HEK293 (cell line): ENCODE results near the gene NUP58.

Experiments used
- CTCF ChIA-PET: fragments of 350-600 bp; formaldehyde crosslinking; extraction: SDS; loops from one replicate; lab custom pipeline; 2021; ENCODE audit warnings: antibody characterized with exemption; lab: Yijun Ruan, JAX
- POLR2A ChIA-PET: fragments of 300-600 bp; formaldehyde crosslinking; extraction: SDS; loops from one replicate; lab custom pipeline; 2020; ENCODE audit warnings: antibody characterized with exemption, inconsistent platforms; lab: Yijun Ruan, JAX
- H3K27ac ChIP-seq: fragments of 200-500 bp; sonication (Bioruptor generic); 2 replicates; pipeline ENCODE4 v1.5.1; 2014; ENCODE audit warnings: low read depth, low read length, control low read depth, inconsistent platforms; ENCODE audit errors: extremely low read depth
- H3K36me3 ChIP-seq, 2 experiments: fragments of 200-500 bp in 1 of 2; sonication (Bioruptor generic) in 1 of 2; 1 replicate in 1 of 2; 2 replicates in 1 of 2; pipeline ENCODE4 v1.5.1; 2014 to 2017; ENCODE audit warnings: inconsistent platforms in 2 of 2, low read length in 2 of 2; ENCODE audit not compliant: control insufficient read depth in 2 of 2, insufficient read depth in 1 of 2
- H3K4me1 ChIP-seq: fragments of 200-500 bp; sonication (Bioruptor generic); 2 replicates; pipeline ENCODE4 v1.5.1; 2014; ENCODE audit warnings: mild to moderate bottlenecking, low read length, inconsistent platforms; ENCODE audit not compliant: control insufficient read depth, insufficient read depth
- H3K4me3 ChIP-seq: 2 replicates; pipeline ENCODE4 v1.5.1; 2011; ENCODE audit warnings: low read depth, mild to moderate bottlenecking, control low read depth, low read length, moderate library complexity
- H3K9me3 ChIP-seq: fragments of 200-500 bp; sonication (Bioruptor generic); 2 replicates; pipeline ENCODE4 v1.5.1; 2014; ENCODE audit warnings: low read depth, low read length, inconsistent platforms; ENCODE audit not compliant: control insufficient read depth, insufficient read depth
- TRIM28 ChIP-seq: IDR thresholded peaks from 2 replicates; pipeline ENCODE4 v1.6.1; 2011; ENCODE audit warnings: low read length, control low read depth, borderline replicate concordance
- ZEB2 ChIP-seq: fragments of 450-650 bp; formaldehyde crosslinking; IDR thresholded peaks from 2 replicates; pipeline ENCODE4 v1.5.1; 2016; ENCODE audit warnings: missing biosample characterization, missing genetic modification characterization
- ZNF202 ChIP-seq: fragments of 450-650 bp; formaldehyde crosslinking; IDR thresholded peaks from 2 replicates; pipeline ENCODE4 v1.5.1; 2016; ENCODE audit warnings: missing biosample characterization, missing genetic modification characterization, borderline replicate concordance
- ZNF221 ChIP-seq: fragments of 450-650 bp; formaldehyde crosslinking; IDR thresholded peaks from 2 replicates; pipeline ENCODE4 v1.5.1; 2017; ENCODE audit warnings: missing biosample characterization, missing genetic modification characterization, borderline replicate concordance
- ZNF239 ChIP-seq: fragments of 450-650 bp; formaldehyde crosslinking; IDR thresholded peaks from 2 replicates; pipeline ENCODE4 v1.5.1; 2016; ENCODE audit warnings: missing biosample characterization, missing genetic modification characterization
- ZNF366 ChIP-seq: fragments of 450-650 bp; formaldehyde crosslinking; conservative IDR thresholded peaks from 2 replicates; pipeline ENCODE4 v1.5.1; 2016; ENCODE audit warnings: missing biosample characterization, missing genetic modification characterization
- ZNF610 ChIP-seq: fragments of 450-650 bp; formaldehyde crosslinking; IDR thresholded peaks from 2 replicates; pipeline ENCODE4 v1.5.1; 2016; ENCODE audit warnings: missing biosample characterization, missing genetic modification characterization, borderline replicate concordance
- ZNF837 ChIP-seq: fragments of 450-650 bp; formaldehyde crosslinking; IDR thresholded peaks from 2 replicates; pipeline ENCODE4 v1.5.1; 2016; ENCODE audit warnings: missing biosample characterization, missing genetic modification characterization
- TF ChIP-seq, protein P1 (sequence below): fragments of 450-650 bp; formaldehyde crosslinking; IDR thresholded peaks from 2 replicates; pipeline ENCODE4 v1.5.1; 2016; ENCODE audit warnings: missing biosample characterization, missing genetic modification characterization
- TF ChIP-seq, protein P2 (sequence below): fragments of 450-650 bp; formaldehyde crosslinking; IDR thresholded peaks from 2 replicates; pipeline ENCODE4 v1.5.1; 2016; ENCODE audit warnings: missing biosample characterization, missing genetic modification characterization
- TF ChIP-seq, protein P3 (sequence below): fragments of 450-650 bp; formaldehyde crosslinking; IDR thresholded peaks from 2 replicates; pipeline ENCODE4 v1.5.1; 2016; ENCODE audit warnings: missing biosample characterization, missing genetic modification characterization
- TF ChIP-seq, protein P4 (sequence below): fragments of 450-650 bp; formaldehyde crosslinking; IDR thresholded peaks from 2 replicates; pipeline ENCODE4 v1.5.1; 2016; ENCODE audit warnings: missing biosample characterization, missing genetic modification characterization
- TF ChIP-seq, protein P5 (sequence below): fragments of 450-650 bp; formaldehyde crosslinking; IDR thresholded peaks from 2 replicates; pipeline ENCODE4 v1.5.1; 2016; ENCODE audit warnings: missing biosample characterization, missing genetic modification characterization

The NUP58 gene

DNA sequence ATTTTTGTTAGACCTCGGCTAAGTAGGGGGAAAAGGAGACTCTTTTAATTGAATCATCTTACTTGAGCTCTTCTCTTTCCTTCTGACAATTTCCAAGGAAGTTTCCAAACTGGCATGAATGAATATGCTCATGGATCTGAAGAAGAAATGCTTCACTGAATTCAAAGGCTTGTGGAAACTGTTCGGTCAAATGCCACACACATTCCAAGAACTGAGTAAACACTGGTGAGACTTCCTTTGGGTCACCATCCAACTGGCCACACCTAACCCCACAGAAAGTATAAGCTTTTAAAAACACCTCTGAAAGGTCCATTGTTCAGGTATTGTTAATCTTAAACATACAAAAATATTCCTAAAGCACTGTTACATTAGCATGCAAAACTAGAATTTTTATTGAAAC, 47.7 kb upstream of the NUP58 start:
- CTCF ChIA-PET: interaction anchor here (1.2 to 1.3 kb wide), 2 partner anchors 34 to 141 kb away, joined by 3 to 5 read pairs; no protein-coding TSS in a partner anchor
- POLR2A ChIA-PET: no interaction called here
- TF ChIP-seq ZNF221 (tag by site-specific recombination): no peak
- TF ChIP-seq, protein P1, sequence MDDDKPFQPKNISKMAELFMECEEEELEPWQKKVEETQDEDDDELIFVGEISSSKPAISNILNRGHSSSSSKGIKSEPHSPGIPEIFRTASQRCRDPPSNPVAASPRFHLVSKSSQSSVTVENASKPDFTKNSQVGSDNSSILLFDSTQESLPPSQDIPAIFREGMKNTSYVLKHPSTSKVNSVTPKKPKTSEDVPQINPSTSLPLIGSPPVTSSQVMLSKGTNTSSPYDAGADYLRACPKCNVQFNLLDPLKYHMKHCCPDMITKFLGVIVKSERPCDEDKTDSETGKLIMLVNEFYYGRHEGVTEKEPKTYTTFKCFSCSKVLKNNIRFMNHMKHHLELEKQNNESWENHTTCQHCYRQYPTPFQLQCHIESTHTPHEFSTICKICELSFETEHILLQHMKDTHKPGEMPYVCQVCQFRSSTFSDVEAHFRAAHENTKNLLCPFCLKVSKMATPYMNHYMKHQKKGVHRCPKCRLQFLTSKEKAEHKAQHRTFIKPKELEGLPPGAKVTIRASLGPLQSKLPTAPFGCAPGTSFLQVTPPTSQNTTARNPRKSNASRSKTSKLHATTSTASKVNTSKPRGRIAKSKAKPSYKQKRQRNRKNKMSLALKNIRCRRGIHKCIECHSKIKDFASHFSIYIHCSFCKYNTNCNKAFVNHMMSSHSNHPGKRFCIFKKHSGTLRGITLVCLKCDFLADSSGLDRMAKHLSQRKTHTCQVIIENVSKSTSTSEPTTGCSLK: no peak
- no peak for TF ChIP-seq ZNF239 (tag by site-specific recombination)
- TF ChIP-seq, protein P2, sequence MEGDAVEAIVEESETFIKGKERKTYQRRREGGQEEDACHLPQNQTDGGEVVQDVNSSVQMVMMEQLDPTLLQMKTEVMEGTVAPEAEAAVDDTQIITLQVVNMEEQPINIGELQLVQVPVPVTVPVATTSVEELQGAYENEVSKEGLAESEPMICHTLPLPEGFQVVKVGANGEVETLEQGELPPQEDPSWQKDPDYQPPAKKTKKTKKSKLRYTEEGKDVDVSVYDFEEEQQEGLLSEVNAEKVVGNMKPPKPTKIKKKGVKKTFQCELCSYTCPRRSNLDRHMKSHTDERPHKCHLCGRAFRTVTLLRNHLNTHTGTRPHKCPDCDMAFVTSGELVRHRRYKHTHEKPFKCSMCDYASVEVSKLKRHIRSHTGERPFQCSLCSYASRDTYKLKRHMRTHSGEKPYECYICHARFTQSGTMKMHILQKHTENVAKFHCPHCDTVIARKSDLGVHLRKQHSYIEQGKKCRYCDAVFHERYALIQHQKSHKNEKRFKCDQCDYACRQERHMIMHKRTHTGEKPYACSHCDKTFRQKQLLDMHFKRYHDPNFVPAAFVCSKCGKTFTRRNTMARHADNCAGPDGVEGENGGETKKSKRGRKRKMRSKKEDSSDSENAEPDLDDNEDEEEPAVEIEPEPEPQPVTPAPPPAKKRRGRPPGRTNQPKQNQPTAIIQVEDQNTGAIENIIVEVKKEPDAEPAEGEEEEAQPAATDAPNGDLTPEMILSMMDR: no peak
- no peak for TF ChIP-seq TRIM28
- TF ChIP-seq, protein P3, sequence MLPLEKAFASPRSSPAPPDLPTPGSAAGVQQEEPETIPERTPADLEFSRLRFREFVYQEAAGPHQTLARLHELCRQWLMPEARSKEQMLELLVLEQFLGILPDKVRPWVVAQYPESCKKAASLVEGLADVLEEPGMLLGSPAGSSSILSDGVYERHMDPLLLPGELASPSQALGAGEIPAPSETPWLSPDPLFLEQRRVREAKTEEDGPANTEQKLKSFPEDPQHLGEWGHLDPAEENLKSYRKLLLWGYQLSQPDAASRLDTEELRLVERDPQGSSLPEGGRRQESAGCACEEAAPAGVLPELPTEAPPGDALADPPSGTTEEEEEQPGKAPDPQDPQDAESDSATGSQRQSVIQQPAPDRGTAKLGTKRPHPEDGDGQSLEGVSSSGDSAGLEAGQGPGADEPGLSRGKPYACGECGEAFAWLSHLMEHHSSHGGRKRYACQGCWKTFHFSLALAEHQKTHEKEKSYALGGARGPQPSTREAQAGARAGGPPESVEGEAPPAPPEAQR (tag by site-specific recombination): no peak
- TF ChIP-seq ZNF202 (tag by site-specific recombination): no peak
- TF ChIP-seq ZEB2 (tag by site-specific recombination): no peak
- no peak for TF ChIP-seq ZNF366 (tag by site-specific recombination)
- no peak for TF ChIP-seq ZNF837 (tag by site-specific recombination)
- TF ChIP-seq, all 188 proteins: peak for 0

DNA sequence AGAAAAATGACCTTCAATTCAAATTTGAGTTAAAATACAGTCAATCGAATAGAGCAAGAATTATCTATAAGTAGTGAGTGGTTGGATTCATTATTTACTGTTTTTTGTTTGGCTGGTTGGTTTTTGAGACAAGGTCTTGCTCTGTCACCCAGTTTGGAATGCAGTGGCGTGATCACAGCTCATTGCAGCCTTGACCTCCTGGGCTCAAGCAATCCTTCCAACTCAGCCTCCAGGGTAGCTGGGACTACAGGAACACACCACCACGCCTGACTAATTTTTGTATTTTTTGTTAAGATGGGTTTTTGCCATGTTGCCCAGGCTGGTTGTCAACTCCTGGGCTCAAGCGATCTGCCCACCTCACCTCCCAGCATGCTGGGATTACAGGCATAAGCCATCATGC, 39.2 kb upstream of the NUP58 start:
- no peak overlapping the region for H3K4me3 ChIP-seq
- TF ChIP-seq, protein P4, sequence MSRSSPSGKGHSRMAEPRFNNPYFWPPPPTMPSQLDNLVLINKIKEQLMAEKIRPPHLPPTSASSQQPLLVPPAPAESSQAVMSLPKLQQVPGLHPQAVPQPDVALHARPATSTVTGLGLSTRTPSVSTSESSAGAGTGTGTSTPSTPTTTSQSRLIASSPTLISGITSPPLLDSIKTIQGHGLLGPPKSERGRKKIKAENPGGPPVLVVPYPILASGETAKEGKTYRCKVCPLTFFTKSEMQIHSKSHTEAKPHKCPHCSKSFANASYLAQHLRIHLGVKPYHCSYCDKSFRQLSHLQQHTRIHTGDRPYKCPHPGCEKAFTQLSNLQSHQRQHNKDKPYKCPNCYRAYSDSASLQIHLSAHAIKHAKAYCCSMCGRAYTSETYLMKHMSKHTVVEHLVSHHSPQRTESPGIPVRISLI: no peak
- no peak overlapping the region for H3K27ac ChIP-seq
- H3K4me1 ChIP-seq: no peaks in the 10 kb centered on the region
- peaks cover 0 to 62% of the 10 kb centered on the region in 2 experiments; a peak in 2 of 3 replicates for H3K36me3 ChIP-seq
- H3K9me3 ChIP-seq: no peaks in the 10 kb centered on the region
- ChIA-PET POLR2A (no interaction called here), CTCF (no interaction called here)

More for the DNA sequence above, 47.7 kb upstream of the NUP58 start:
- H3K9me3 ChIP-seq: no peaks in the 10 kb centered on the region
- H3K4me3 ChIP-seq: no peak overlapping the region
- H3K4me1 ChIP-seq: no peaks in the 10 kb centered on the region
- no peak overlapping the region for H3K27ac ChIP-seq
- peaks cover 3 to 58% of the 10 kb centered on the region in 2 experiments for H3K36me3 ChIP-seq

DNA sequence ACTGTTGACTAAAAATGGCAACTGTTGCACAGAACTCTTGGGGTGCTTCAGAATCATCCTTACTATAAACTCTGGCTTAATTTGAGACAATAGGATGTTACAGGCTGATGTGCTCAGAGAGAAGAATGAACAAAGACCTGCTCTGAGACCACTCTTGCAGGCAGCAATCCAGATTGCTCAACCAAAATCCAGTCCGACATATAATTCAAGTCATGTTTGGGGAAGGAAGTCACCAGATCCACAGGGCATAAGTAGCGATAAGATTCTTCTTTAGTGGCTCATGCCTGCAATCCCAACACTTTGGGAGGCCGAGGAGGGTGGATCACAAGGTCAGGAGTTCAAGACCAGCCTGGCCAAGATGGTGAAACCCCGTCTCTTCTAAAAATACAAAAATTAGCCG, 34.7 kb upstream of the NUP58 start:
- TF ChIP-seq, protein P5, sequence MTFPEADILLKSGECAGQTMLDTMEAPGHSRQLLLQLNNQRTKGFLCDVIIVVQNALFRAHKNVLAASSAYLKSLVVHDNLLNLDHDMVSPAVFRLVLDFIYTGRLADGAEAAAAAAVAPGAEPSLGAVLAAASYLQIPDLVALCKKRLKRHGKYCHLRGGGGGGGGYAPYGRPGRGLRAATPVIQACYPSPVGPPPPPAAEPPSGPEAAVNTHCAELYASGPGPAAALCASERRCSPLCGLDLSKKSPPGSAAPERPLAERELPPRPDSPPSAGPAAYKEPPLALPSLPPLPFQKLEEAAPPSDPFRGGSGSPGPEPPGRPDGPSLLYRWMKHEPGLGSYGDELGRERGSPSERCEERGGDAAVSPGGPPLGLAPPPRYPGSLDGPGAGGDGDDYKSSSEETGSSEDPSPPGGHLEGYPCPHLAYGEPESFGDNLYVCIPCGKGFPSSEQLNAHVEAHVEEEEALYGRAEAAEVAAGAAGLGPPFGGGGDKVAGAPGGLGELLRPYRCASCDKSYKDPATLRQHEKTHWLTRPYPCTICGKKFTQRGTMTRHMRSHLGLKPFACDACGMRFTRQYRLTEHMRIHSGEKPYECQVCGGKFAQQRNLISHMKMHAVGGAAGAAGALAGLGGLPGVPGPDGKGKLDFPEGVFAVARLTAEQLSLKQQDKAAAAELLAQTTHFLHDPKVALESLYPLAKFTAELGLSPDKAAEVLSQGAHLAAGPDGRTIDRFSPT (tag by site-specific recombination): no peak
- no peak for TF ChIP-seq ZNF610 (tag by site-specific recombination)
- Histone ChIP-seq H3K9me3 (no peaks in the 10 kb centered on the region), H3K36me3 (peaks cover 0 to 49% of the 10 kb centered on the region in 2 experiments; a peak in 2 of 3 replicates), H3K4me1 (no peaks in the 10 kb centered on the region), H3K4me3 (no peak overlapping the region), H3K27ac (no peak overlapping the region)
- ChIA-PET CTCF (no interaction called here), POLR2A (no interaction called here)
